GM19035 (cell line): ENCODE results near the gene SLCO1B3.
"Not testable (repeated sequence)": the region's sequence is repeated elsewhere in the genome, so short reads cannot be mapped to it uniquely, and the experiment has no call there.

ENCODE experiments used
- ATAC-seq: cut with Tn5 transposase; IDR thresholded peaks from one replicate; pipeline ENCODE4 v1.9.1; 2021; ENCODE audit not compliant: unreplicated experiment

SLCO1B3 gene, protein sequence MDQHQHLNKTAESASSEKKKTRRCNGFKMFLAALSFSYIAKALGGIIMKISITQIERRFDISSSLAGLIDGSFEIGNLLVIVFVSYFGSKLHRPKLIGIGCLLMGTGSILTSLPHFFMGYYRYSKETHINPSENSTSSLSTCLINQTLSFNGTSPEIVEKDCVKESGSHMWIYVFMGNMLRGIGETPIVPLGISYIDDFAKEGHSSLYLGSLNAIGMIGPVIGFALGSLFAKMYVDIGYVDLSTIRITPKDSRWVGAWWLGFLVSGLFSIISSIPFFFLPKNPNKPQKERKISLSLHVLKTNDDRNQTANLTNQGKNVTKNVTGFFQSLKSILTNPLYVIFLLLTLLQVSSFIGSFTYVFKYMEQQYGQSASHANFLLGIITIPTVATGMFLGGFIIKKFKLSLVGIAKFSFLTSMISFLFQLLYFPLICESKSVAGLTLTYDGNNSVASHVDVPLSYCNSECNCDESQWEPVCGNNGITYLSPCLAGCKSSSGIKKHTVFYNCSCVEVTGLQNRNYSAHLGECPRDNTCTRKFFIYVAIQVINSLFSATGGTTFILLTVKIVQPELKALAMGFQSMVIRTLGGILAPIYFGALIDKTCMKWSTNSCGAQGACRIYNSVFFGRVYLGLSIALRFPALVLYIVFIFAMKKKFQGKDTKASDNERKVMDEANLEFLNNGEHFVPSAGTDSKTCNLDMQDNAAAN

GRCh38 chr12:20810487-20810886 lies at the start of gene SLCO1B3:
Gene SLCO1B3 (plus strand): TSS chr12:20810705. CDS start chr12:20815739, 5,034 bp downstream.
- no peak for ATAC-seq

GRCh38 chr12:20777420-20777819 lies 33.1 kb upstream of the SLCO1B3 start:
- ATAC-seq: no peak

- ATAC-seq: no peak
Observed at GRCh38 chr12:20778969-20779368, 31.5 kb upstream of the SLCO1B3 start.

DNA sequence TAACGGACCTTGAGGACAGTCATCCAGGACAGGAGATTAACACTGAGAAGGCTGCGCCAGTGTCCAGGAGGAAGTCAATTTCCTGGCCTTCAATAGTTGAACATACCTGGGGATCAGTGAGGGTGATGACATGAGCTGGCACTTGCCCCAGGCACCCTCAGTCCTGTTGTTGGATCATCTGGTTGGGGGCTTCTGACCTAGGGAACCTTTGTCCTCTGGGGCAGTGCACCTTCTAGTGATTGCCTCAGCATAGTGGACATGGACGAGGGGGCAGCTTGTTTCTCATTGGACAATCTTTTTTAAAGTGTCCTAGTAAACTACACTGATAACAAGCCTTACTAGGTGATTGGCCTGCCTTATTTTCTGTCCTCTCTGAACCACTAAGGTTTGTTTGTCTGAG lies 30.5 kb upstream of the SLCO1B3 start:
- not testable (repeated sequence) for ATAC-seq

DNA sequence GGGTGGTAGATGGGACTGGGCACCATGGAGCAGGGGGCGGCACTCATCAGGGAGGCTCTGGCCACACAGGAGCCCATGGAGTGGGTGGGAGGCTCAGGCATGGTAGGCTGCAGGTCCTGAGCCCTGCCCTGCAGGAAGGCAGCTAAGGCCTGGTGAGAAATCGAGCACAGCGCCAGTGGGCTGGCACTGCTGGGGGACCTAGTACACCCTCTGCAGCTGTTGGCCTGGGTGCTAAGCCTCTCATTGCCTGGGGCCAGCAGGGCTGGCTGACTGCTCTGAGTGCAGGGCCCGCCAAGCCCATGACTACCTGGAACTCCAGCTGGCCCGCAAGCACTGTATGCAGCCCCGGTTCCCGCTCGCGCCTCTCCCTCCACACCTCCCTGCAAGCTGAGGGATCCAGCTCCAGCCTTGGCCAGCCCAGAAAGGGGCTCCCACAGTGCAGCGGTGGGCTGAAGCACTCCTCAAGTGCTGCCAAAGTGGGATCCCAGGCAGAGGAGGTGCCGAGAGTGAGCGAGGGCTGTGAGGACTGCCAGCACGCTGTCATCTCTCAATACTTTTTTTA lies 26.6 kb upstream of the SLCO1B3 start:
- ATAC-seq: not testable (repeated sequence)

- ATAC-seq: no peak
Observed at GRCh38 chr12:20792971-20793370, 17.5 kb upstream of the SLCO1B3 start.

- ATAC-seq: no peak
Observed at GRCh38 chr12:20798554-20798953, 12.0 kb upstream of the SLCO1B3 start.

DNA sequence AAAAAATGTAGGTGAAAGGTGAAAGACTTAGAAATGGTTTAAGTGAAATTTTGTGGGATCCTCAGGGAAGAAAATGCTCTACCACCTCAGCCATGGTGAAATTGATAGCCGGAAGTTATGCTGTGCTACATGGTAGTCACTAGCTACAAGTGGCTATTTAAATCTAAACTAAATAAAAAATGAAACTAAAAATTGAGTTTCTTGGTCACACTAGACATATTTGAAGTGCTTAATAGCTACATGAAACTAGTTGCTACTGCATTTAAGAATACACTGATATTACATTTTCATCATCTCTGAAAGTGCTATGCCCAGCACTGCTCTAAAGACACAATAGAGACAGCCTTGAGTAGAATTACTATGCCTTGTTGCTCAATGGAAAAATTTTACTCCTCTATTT lies 10.3 kb upstream of the SLCO1B3 start:
- peak; percentile 63 for ATAC-seq

DNA sequence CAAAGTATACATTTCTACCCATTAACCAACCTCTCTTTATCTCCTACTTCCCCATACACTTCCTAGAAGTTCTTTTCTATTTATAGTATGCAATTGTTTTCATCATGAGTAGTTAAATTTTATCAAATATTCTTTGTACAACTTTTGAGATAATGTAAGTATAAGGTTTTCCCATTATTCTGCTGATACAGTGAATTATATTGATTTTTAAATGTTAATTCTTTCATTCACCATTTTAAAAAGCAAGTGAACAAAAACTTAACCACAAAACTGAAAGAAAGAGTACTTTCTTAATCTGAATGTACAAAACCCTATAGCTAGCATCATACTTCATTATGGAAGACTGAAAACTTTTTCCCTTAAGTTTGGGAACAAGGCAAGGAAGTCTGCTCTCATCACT lies 9.5 kb upstream of the SLCO1B3 start:
- ATAC-seq: no peak

DNA sequence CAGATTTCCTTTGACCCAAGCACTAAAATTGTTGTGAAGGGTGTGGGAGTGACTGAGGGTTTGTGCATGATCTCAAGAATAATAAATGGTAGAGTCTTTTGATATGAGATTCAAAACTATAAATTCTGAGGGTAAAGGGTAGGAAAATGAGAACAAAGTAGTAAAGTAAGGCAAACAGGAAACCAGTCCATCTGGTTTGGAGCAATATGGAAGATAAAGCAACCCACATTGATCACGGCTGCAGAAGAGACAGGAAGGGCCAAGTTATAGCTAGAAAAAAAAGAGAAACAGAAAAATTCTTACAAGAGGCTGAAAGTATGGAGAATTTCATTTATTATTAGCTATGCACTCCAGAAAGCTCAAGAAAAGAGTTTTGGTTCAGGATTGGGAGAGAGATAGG lies 4.6 kb upstream of the SLCO1B3 start:
- ATAC-seq: no peak

DNA sequence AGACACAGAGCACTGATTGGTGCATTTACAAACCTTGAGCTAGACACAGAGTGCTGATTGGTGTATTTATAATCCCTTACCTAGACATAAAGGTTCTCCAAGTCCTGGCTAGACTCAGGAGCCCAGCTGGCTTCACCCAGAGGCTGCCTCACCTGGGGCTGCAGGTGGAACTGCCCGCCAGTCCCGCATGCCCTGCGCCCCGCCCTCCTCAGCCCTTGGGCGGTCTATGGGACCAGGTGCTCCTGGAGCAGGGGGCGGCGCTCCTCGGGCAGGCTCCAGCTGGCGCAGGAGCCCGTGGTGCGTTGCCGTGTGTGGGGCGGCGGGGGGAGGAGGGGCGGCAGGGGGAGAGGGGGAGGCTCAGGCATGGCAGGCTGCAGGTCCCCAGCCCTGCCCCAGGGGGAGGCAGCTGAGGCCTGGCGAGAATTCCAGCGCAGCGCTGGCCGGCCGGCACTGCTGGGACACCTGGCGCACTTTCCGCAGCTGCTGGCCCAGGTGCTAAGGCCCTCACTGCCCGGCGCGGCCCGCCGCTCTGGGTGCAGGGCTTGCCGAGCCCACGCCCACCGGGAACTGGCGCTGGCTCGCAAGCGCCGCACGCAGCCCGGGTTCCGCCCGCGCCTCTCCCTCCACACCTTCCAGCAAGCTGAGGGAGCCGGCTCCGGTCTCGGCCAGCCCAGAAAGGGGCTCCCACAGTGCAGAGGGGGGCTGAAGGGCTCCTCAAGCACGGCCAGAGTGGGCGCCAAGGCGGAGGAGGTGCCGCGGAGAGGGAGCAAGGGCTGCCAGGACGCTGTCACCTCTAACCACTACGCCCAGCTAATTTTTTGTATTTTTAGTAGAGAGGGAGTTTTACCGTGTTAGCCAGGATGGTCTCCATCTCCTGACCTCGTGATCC lies 3.1 kb upstream of the SLCO1B3 start:
- ATAC-seq: no peak

- no peak for ATAC-seq
Observed at GRCh38 chr12:20808521-20808920, 2.0 kb upstream of the SLCO1B3 start.

GRCh38 chr12:20815574-20815973 lies 5.1 kb downstream of the SLCO1B3 start:
- ATAC-seq: no peak

GRCh38 chr12:20822415-20822814 lies 11.9 kb downstream of the SLCO1B3 start:
- ATAC-seq: no peak

DNA sequence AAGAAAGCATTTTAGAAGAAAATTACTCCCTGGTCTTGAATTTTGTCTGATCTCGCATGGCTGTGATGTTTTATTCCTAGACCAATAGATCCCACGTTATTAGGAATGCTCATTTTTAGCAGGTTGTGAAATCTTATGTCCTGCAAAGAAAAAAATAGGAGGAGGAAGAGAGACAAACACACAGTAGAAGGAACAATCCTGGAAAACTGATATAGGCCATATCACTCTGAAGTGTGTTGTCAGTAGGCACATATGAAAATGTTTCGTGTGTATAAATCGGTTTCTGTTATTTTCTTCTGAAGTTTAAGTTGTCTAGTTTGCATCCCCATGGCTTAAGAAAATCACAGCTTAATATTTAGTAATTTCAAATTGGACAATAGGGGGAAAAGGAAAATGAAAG lies 12.4 kb downstream of the SLCO1B3 start:
- ATAC-seq: no peak

DNA sequence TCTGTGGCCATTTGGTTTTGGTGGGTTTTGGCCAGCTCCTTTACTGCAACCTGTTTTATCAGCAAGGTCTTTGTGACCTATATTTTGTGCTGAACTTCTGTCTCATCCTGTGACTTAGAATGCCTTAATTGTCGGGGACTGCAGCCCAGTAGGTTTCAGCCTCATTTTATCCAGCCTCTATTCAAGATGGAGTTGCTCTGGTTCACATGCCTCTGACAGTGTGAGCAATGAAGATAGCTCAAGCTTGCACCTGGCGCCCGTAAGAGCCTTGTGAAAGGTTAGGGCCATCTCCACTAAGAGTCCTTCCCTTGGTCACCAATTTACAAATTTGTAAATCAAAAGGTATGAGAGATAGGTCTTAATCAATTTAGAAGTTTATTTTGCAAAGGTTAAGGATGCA lies 19.4 kb downstream of the SLCO1B3 start:
- ATAC-seq: no peak

DNA sequence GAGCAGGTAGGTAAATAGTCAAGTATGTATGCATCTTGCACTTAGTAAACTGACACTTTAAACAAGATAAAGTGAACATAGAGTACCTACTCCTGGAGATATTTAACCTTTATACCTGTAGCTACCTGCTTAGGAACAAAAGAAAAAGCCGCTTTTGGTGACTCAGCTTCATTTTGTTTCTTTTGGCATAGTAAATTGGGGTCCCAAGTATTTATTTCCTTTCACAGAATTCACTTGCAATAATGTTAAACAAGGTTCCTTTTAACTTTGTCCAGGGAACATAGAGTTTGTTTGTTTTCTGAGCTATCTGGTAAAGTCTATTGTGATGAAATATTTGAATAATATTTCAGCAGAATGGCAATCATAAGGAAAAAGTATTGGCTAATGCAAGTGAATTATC lies 20.0 kb downstream of the SLCO1B3 start:
- ATAC-seq: no peak

DNA sequence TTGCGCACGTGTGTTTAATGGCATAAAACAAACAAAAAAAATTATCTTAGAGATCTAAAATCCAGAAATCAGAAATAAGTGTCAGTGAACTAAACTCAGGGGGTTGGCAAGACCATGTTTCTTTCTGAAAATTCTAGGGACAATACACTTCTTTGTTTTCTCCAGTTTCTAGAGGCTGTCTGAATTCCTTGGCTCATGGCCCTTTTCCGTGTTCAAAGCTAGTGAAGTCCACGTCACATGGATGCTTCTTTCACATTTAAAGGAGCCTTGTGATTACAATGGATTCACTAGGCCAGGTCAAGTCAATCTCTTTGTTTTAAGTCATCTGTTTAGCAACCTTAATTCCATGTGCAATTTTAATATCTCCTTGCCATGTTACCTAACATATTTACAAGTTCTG lies 22.4 kb downstream of the SLCO1B3 start:
- ATAC-seq: no peak

DNA sequence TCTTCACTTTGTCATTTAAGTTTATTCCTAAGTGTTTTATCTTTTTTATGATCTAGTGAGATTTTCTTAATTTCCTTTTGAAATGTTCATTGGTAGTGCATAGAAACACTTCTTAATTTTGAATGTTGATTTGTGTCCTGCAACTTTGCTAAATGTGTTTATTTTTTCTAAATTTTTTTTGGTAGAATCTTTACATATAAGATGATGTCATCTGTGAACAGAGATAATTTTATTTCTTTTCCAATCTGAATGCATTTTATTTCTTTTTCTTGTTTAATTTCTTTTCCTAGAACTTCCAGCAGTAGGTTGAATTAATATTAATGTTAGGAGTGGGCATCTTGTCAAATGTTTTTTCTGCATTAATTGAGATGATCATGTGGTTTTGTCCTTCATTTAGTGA lies 42.1 kb downstream of the SLCO1B3 start:
- ATAC-seq: no peak

- ATAC-seq: no peak
Observed at GRCh38 chr12:20863056-20863455, 52.6 kb downstream of the SLCO1B3 start.

DNA sequence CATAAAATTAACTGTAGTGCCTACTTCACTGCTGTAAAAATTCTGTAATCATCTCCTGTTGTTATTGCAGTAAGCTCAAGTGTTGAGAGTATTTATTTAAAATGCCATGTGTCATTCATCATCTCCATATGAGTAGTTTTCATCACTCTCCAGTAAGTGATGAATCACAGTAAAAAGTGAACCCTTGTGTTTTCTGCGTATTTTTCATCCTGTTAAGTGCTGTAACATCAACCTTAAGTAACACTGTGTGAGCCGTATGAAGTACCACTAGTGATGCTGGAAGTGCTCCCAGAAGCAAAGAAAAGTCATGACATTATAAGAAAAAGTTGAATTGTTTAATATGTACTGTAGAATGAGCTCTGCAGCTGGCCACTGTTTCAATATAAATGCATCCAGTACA lies 55.4 kb downstream of the SLCO1B3 start:
- ATAC-seq: no peak
